PFSK-1 (cell line): ENCODE data around the gene UBE4B.

Experiments used
- SIN3A ChIP-seq: IDR thresholded peaks from 2 replicates; pipeline ENCODE4 v1.6.1; 2012; ENCODE audit warnings: mild to moderate bottlenecking, low read length, moderate library complexity, borderline replicate concordance; ENCODE audit not compliant: insufficient read depth
- TAF1 ChIP-seq: IDR thresholded peaks from 2 replicates; pipeline ENCODE4 v1.6.1; 2012; ENCODE audit warnings: low read length, control low read depth, borderline replicate concordance; ENCODE audit not compliant: insufficient read depth

- no peak for TF ChIP-seq TAF1
- TF ChIP-seq SIN3A = no peak
These were observed 122.4 kb downstream of the UBE4B start for GRCh38 chr1:10155087-10155712.
